Right lobe of liver (tissue), 6 donors: Measurements from ENCODE around the gene TMEM53. TPM values are rescaled to one million over a fixed set of nuclear protein-coding genes. Genes with fewer than 3 reads are reported as not detected.

Source experiments
- ATAC-seq, 4 donors: fragments of 200-7000 bp; cut with Tn5 transposase; one replicate each; pipeline ENCODE4 v1.9.1; 2020; ENCODE audit warnings: mild to moderate bottlenecking in 4 of 4, moderate library complexity in 4 of 4
- DNase-seq, 3 donors: peaks; one replicate each; pipeline ENCODE4 v3.0.0-alpha.2; 2020
- H3K27ac ChIP-seq, 3 donors: fragments of 200-600 bp; one replicate each; pipeline ENCODE4 v1.8.0; 2022
- H3K27me3 ChIP-seq, 2 donors: fragments of 200-600 bp; one replicate each; pipeline ENCODE4 v1.8.0; 2022
- H3K36me3 ChIP-seq, 4 donors: fragments of 200-600 bp; sonication (generic) in 1 of 4; one replicate each; pipeline versions ENCODE4 v1.5.1 to v1.8.0; 2017 to 2022; ENCODE audit warnings: control low read depth in 1 of 4
- H3K4me1 ChIP-seq, 4 donors: fragments of 200-600 bp; sonication (generic) in 1 of 4; one replicate each; pipeline versions ENCODE4 v1.5.1 to v1.8.0; 2017 to 2022; ENCODE audit warnings: control low read depth in 1 of 4
- H3K4me3 ChIP-seq, 3 donors: fragments of 200-600 bp; one replicate each; pipeline ENCODE4 v1.8.0; 2022
- H3K9me3 ChIP-seq, 4 donors: fragments of 200-600 bp; sonication (generic) in 1 of 4; one replicate each; pipeline versions ENCODE4 v1.5.1 to v1.8.0; 2017 to 2022; ENCODE audit warnings: control low read depth in 1 of 4
- POLR2A ChIP-seq: fragments of 450-650 bp; IDR thresholded peaks from one replicate; pipeline ENCODE4 v1.6.1; 2017; ENCODE audit warnings: antibody characterized with exemption, mild to moderate bottlenecking
- WGBS: methylation state at CpG from one replicate; pipeline ENCODE4 v1.1.6; 2018; ENCODE audit warnings: low coverage, low lambda C conversion rate; ENCODE audit not compliant: insufficient coverage; ENCODE audit errors: missing lambda C conversion rate; 5-methylcytosine and 5-hydroxymethylcytosine counted together
- intact Hi-C, 2 donors: fragments of 100-400 bp; cut with DNase I; formaldehyde crosslinking; loops; one replicate each; pipeline versions ENCODE4 v1.11.2 to v1.14.1; 2022
- total RNA-seq, 6 experiments: library from RNA; depleted of rRNA in 2 of 6; stranded (reverse); fragments of >200 nt in 2 of 6; fragmentation: NEBNext Ultra II Directional in 3 of 6; extraction: Animal tissue kit (Norgen Biotek cat#: 25700) in 3 of 6; gene quantifications; one replicate each; pipeline versions ENCODE4 v1.1.0 to v1.2.4, GENCODE V29; 2016 to 2023
- TF ChIP-seq, protein P1 (sequence below), 4 donors: fragments of 200-600 bp in 3 of 4; fragments of 450-650 bp in 1 of 4; IDR thresholded peaks; one replicate each; pipeline versions ENCODE4 v1.5.1 to v1.8.0; 2016 to 2022; ENCODE audit warnings: antibody characterized with exemption in 4 of 4, mild to moderate bottlenecking in 2 of 4
- donor health status: DM: no; HTN: yes; CAD: no.
- donor health status: DM: no; HTN: no; CAD: no.
- donor health status: DM: no; HTN: no; CAD: no.
- donor health status: DM: no; HTN: yes; CAD: no.
- donor health status: DM: no; HTN: yes; CAD: no.

TMEM53 gene
- total RNA-seq, 6 experiments from 2014 or later: 15.8 to 31.0 (median 24.5) TPM

DNA sequence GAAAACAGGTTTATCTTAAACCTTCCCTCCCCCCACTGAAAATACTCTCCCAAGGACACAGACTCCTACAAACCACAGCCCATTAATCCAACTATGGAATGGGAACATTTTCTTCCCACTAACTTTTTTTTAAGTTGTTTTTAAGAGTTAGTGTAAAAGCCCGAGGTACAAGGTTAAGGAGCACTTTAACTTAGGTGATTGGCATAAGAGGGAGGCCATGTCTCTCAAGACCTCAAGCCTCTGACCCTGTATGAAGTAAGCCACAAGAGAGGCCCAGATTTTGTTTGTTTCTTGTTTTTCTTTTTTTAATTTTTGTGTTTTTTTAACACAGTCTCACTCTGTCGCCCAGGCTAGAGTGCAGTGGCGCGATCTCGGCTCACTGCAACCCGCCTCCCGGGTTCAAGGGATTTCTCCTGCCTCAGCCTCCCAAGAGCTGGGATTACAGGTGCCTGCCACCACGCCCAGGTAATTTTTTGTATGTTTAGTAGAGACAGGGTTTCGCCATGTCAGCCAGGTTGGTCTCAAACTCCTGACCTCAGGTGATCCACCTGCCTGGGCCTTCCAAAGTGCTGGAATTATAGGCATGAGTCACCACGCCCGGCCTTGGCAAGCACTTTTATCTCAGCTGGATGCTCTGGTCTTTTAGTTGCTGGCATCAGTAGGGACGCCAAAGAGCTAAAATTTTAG is 14.6 kb upstream of the TMEM53 start:
- intact Hi-C loops: no loop called here
- H3K9me3 ChIP-seq: no peaks in the 10 kb centered on the region
- ATAC-seq (no peak), DNase-seq (no peak)
- H3K27me3 ChIP-seq: no peaks in the 10 kb centered on the region
- 92% methylated on average over 8 of the region's 12 CpGs for WGBS
- H3K4me1 ChIP-seq: peaks cover 0 to 2% (median 0%) of the 10 kb centered on the region in 4 donors
- no peak overlapping the region for H3K27ac ChIP-seq
- H3K36me3 ChIP-seq: no peaks in the 10 kb centered on the region
- no peak overlapping the region for H3K4me3 ChIP-seq
- TF ChIP-seq, protein P1, sequence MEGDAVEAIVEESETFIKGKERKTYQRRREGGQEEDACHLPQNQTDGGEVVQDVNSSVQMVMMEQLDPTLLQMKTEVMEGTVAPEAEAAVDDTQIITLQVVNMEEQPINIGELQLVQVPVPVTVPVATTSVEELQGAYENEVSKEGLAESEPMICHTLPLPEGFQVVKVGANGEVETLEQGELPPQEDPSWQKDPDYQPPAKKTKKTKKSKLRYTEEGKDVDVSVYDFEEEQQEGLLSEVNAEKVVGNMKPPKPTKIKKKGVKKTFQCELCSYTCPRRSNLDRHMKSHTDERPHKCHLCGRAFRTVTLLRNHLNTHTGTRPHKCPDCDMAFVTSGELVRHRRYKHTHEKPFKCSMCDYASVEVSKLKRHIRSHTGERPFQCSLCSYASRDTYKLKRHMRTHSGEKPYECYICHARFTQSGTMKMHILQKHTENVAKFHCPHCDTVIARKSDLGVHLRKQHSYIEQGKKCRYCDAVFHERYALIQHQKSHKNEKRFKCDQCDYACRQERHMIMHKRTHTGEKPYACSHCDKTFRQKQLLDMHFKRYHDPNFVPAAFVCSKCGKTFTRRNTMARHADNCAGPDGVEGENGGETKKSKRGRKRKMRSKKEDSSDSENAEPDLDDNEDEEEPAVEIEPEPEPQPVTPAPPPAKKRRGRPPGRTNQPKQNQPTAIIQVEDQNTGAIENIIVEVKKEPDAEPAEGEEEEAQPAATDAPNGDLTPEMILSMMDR (IDR thresholded peaks at IDR 0.05): no peak
- no peak for TF ChIP-seq POLR2A

- ATAC-seq (no peak), DNase-seq (no peak)
- no peak for TF ChIP-seq POLR2A
- TF ChIP-seq, protein P1 (IDR thresholded peaks at IDR 0.05): no peak
- H3K27me3 ChIP-seq: no peaks in the 10 kb centered on the region
- no peaks in the 10 kb centered on the region for H3K36me3 ChIP-seq
- no peak overlapping the region for H3K4me3 ChIP-seq
- intact Hi-C loops: no loop called here
- no peak overlapping the region for H3K27ac ChIP-seq
- H3K4me1 ChIP-seq: peaks cover 0 to 30% (median 10%) of the 10 kb centered on the region in 4 donors
- no peaks in the 10 kb centered on the region for H3K9me3 ChIP-seq
- WGBS: 81% methylated on average over 8 of the region's 8 CpGs
These were observed 11.6 kb upstream of the TMEM53 start for GRCh38 chr1:44685881-44686280.

- TF ChIP-seq, protein P1 (IDR thresholded peaks at IDR 0.05): no peak
- intact Hi-C loops: no loop called here
- DNase-seq (no peak), ATAC-seq (no peak)
- Histone ChIP-seq H3K27ac (no peak overlapping the region), H3K36me3 (no peaks in the 10 kb centered on the region), H3K9me3 (no peaks in the 10 kb centered on the region), H3K4me1 (peaks cover 0 to 34% (median 10%) of the 10 kb centered on the region in 4 donors), H3K27me3 (no peaks in the 10 kb centered on the region), H3K4me3 (no peak overlapping the region)
- WGBS: 97% methylated on average over 4 of the region's 4 CpGs
These were observed 10.9 kb upstream of the TMEM53 start for GRCh38 chr1:44685218-44685617.

DNA sequence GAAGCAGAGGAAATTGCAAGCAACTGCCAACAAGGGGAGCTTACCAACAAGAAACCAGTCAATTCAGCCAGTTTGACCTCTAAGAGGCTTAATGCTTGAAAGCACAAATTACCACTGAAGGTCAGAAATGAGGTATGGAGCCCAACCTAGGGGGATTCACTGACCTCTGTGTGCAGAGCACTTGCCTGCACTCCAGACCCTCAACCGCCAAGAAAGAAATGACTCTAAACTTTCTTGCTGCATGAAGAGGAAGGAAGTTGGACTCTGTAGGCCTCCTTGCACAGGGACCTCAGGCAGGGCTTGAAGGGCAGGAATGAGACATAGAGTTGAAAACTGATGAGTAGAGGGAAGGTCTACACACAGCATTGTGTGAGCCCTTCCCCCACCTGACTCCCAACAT is 10.2 kb upstream of the TMEM53 start:
- Histone ChIP-seq H3K36me3 (no peaks in the 10 kb centered on the region), H3K4me3 (no peak overlapping the region), H3K9me3 (no peaks in the 10 kb centered on the region), H3K27ac (no peak overlapping the region), H3K4me1 (peaks cover 0 to 40% (median 13%) of the 10 kb centered on the region in 4 donors), H3K27me3 (no peaks in the 10 kb centered on the region)
- intact Hi-C loops: no loop called here
- TF ChIP-seq, protein P1 (IDR thresholded peaks at IDR 0.05): no peak
- no peak for TF ChIP-seq POLR2A
- ATAC-seq (no peak), DNase-seq (no peak)
- WGBS: 71% methylated on average over 1 of the region's 1 CpG
